Muscle layer of colon (tissue), 2 donors: ENCODE data around the gene HYPK.

Source experiments
- H3K27ac ChIP-seq: one replicate; pipeline ENCODE4 v1.7.0; 2013; ENCODE audit warnings: low read depth, mild to moderate bottlenecking, low read length, moderate library complexity
- H3K27me3 ChIP-seq, 2 donors: one replicate each; pipeline ENCODE4 v1.7.0; 2013; ENCODE audit warnings: low read length in 2 of 2, mild to moderate bottlenecking in 2 of 2; ENCODE audit not compliant: insufficient read depth in 2 of 2, control insufficient read depth in 1 of 2
- H3K36me3 ChIP-seq: one replicate; pipeline ENCODE4 v1.7.0; 2013; ENCODE audit warnings: mild to moderate bottlenecking, low read length; ENCODE audit not compliant: insufficient read depth
- H3K4me1 ChIP-seq: one replicate; pipeline ENCODE4 v1.7.0; 2013; ENCODE audit warnings: mild to moderate bottlenecking, low read length; ENCODE audit not compliant: insufficient read depth
- H3K4me3 ChIP-seq, 2 donors: one replicate each; pipeline ENCODE4 v1.7.0; 2013; ENCODE audit warnings: low read length in 2 of 2, low read depth in 1 of 2, mild to moderate bottlenecking in 1 of 2, moderate library complexity in 1 of 2
- H3K9ac ChIP-seq: one replicate; pipeline ENCODE4 v1.7.0; 2013; ENCODE audit warnings: low read length
- H3K9me3 ChIP-seq: one replicate; pipeline ENCODE4 v1.7.0; 2013; ENCODE audit warnings: mild to moderate bottlenecking, low read length
- donor health status: abdominal sarcoma.
- donor health status: Adenocarcinoma of cecum.

HYPK gene

GRCh38 chr15:43776718-43777266, 23.6 kb upstream of the HYPK start, which contains the start of gene ELL3:
Gene ELL3, minus strand, starts transcription at chr15:43776966. Its CDS starts 65 bp downstream, at chr15:43776901.
- peaks cover 7% of the 10 kb centered on the region for H3K4me1 ChIP-seq
- no peaks in the 10 kb centered on the region for H3K9me3 ChIP-seq
- peak within 1 kb of the TSS; percentile 81 for H3K27ac ChIP-seq
- H3K27me3 ChIP-seq, result no peaks in the 10 kb centered on the region
- peak within 1 kb of the TSS; percentile 67 for H3K9ac ChIP-seq
- peaks cover 14% of the 10 kb centered on the region for H3K36me3 ChIP-seq
- H3K4me3 ChIP-seq, result peak within 1 kb of the TSS; percentile 60 to 69

DNA sequence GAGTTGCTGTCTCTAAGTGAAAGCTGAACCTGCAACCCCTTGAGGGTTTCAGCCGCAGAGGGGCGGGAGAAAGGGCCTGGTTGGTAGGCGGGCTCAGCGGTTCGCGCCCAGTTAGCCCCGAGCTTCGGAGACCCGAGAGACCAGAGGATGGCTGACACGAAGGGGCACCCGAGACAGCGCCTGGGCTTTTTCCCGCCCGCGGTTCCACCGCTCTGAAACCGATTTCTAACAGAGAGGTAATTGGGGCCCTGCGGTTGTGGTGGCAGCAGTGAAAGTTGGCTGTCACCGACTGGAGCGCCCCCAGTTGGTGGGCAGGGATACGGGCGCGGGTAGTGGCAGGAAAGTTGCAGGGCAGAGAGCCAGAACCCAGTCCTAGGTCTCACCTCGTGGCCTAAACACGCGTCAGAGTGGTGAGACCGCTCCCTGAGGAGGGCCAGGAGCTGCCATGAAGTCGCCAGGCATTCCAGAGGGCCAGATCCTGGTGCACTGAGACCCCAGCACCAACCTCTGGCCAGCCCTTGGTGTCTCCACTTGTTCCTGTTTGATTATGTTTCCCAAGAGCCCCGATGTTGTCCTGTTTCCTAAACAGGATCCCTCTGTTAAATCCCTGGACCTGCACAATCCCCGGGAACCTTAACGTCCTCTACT, 23.0 kb upstream of the HYPK start:
- peaks cover 7% of the 10 kb centered on the region for H3K4me1 ChIP-seq
- no peaks in the 10 kb centered on the region for H3K27me3 ChIP-seq
- H3K9me3 ChIP-seq, result no peaks in the 10 kb centered on the region
- H3K4me3 ChIP-seq, result peak overlapping the region; percentile 60 to 69
- peak overlapping the region; percentile 67 for H3K9ac ChIP-seq
- H3K27ac ChIP-seq, result peak overlapping the region; percentile 81
- H3K36me3 ChIP-seq, result peaks cover 8% of the 10 kb centered on the region

DNA sequence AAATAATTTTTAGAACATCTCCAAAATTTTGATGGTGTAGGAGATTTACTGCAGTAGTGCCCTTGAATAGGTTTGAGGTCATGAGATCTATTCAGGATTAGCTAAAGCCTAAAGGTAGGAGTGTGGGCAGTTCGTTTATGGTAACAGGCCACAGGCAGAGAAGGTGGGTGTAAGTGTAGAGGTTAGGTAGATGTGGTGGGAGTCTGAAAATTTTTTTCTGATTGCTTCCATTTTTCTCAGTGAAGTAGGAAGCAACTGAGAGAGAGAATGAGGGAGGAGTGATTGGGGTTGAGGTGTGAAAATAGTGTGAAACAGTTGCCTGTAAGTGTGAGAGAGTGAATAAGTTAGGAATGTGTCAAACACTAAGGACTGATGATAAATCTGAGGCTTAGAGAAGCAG, 21.4 kb upstream of the HYPK start:
- Histone ChIP-seq H3K36me3 (no peaks in the 10 kb centered on the region), H3K9ac (no peak overlapping the region), H3K9me3 (no peaks in the 10 kb centered on the region), H3K27ac (no peak overlapping the region), H3K4me3 (no peak overlapping the region), H3K27me3 (no peaks in the 10 kb centered on the region), H3K4me1 (peaks cover 7% of the 10 kb centered on the region)

- no peaks in the 10 kb centered on the region for H3K27me3 ChIP-seq
- H3K9me3 ChIP-seq, result no peaks in the 10 kb centered on the region
- H3K36me3 ChIP-seq, result peaks cover 14% of the 10 kb centered on the region
- no peak overlapping the region for H3K4me3 ChIP-seq
- H3K4me1 ChIP-seq, result peaks cover 14% of the 10 kb centered on the region
- no peak overlapping the region for H3K9ac ChIP-seq
- H3K27ac ChIP-seq, result no peak overlapping the region
These were observed 11.0 kb upstream of the HYPK start for GRCh38 chr15:43789409-43789808.

DNA sequence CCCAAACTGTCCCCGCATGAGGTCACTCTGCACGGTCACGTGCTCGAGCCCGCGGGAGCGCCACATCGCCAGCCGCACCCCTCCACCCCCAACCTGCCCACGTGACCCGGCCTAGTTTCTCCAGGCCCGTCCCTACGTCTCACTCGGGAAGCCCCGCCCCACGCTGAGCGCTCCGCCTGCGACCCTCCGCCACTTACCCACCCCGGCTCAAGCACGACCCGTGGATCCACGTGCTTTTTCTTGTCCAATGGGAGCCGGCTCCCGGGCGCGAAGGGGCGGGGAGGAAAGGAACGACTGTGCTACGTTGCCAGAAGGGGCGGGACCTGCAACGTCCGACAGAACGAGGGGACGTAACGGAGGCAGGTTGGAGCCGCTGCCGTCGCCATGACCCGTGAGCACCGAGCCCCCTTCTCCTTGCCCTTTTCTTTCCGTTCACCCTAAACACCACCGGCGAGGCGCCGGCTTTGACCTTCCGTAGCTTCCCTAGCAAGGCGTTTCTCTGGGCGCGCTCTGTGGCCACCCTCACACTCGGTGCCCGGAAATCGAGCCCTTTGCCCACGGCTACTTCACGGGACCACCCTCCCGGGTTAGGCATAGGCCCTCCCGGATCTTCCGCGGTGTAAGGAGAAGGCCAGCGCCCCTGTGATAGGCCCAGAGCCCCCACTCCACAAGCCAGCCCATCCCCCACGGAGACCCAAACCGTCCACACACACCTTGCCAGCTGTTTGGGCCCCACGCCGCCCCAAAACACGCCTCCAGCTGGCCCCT, 8.2 kb upstream of the HYPK start, which contains the start of gene SERF2:
TSS of gene SERF2 (plus strand) at position 328 of the 768 bp plus-strand sequence. CDS start at position 385, 57 bp downstream.
- Histone ChIP-seq H3K27me3 (no peaks in the 10 kb centered on the region), H3K27ac (peak within 1 kb of the TSS; percentile 100), H3K36me3 (peaks cover 41% of the 10 kb centered on the region), H3K4me3 (peak within 1 kb of the TSS; percentile 97 to 100), H3K4me1 (peaks cover 31% of the 10 kb centered on the region), H3K9ac (peak within 1 kb of the TSS; percentile 96), H3K9me3 (no peaks in the 10 kb centered on the region)

GRCh38 chr15:43792761-43793476, 7.5 kb upstream of the HYPK start:
- Histone ChIP-seq H3K27me3 (no peaks in the 10 kb centered on the region), H3K36me3 (peaks cover 42% of the 10 kb centered on the region), H3K4me3 (peak overlapping the region; percentile 97 to 100), H3K9ac (peak overlapping the region; percentile 96), H3K9me3 (no peaks in the 10 kb centered on the region), H3K27ac (peak overlapping the region; percentile 100), H3K4me1 (peaks cover 31% of the 10 kb centered on the region)

GRCh38 chr15:43793647-43794046, 6.8 kb upstream of the HYPK start:
- Histone ChIP-seq H3K27ac (peak overlapping the region; percentile 100), H3K27me3 (no peaks in the 10 kb centered on the region)

DNA sequence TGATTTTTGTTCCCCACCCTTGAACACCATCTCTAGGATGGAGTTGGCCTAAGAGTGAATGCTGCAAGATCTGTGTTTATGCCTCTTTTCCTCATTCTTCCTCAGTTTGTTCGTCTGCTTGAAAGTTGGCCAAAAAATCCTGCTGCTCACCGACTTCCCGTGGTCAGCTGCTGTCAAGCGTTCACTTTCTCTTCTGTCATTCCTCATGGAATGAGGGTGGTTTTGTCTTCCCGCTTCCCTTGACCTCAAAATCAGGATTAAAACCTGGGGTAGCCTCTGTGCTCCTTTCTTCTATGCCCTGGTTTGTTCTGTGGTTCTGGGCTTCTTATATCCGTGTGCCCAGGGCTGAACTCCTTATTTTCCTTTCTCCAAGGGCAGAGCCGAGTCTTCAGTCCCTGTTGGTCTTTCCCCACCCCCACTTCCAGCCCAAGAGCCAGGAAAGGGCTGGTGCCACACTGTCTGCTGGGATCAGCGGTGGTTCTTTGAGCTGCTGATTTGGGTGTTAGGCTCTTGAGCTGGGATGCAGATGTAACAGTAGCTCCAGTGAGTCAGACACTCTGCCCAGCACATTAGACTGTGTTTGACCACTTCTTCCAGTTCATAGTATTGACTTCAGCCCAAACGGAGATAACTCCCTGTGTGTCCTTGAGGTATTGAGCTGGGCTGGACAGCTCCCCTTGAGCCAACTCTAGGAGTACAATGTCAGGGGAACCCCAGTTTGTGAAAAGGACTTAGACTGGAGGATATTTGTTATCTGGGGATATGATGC, 5.9 kb upstream of the HYPK start:
- Histone ChIP-seq H3K27ac (no peak overlapping the region), H3K9me3 (no peaks in the 10 kb centered on the region), H3K36me3 (peaks cover 52% of the 10 kb centered on the region), H3K4me3 (peak overlapping the region in 1 of 2 donors; percentile 3), H3K4me1 (peaks cover 31% of the 10 kb centered on the region), H3K9ac (no peak overlapping the region), H3K27me3 (no peaks in the 10 kb centered on the region)

More at GRCh38 chr15:43793647-43794046, 6.8 kb upstream of the HYPK start:
- Histone ChIP-seq H3K9me3 (no peaks in the 10 kb centered on the region), H3K4me1 (peaks cover 31% of the 10 kb centered on the region), H3K9ac (peak overlapping the region; percentile 96), H3K36me3 (peaks cover 44% of the 10 kb centered on the region), H3K4me3 (peak overlapping the region; percentile 97 to 100)

DNA sequence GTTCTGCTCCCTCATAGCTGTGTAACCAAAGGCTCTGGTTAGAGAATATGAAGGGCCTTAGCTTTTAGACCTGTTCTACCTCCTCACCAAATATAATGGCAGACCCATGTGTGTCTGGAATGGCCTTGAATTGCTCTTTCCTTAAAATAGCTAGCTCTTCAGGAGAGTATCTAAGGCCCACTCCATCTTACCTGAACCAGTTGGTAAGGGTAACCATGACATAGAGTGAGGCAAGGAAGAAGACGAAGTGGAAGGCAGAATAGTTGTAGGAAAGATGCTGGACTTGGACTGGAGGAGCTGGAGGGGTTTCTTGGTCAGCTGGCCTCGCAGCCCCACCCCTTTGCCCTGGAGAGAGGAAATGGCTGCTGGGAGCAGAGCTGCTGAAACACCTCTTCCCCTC, 5.2 kb upstream of the HYPK start:
- Histone ChIP-seq H3K4me1 (peaks cover 39% of the 10 kb centered on the region), H3K9ac (no peak overlapping the region), H3K9me3 (no peaks in the 10 kb centered on the region), H3K4me3 (no peak overlapping the region), H3K27me3 (no peaks in the 10 kb centered on the region), H3K27ac (no peak overlapping the region), H3K36me3 (peaks cover 55% of the 10 kb centered on the region)

DNA sequence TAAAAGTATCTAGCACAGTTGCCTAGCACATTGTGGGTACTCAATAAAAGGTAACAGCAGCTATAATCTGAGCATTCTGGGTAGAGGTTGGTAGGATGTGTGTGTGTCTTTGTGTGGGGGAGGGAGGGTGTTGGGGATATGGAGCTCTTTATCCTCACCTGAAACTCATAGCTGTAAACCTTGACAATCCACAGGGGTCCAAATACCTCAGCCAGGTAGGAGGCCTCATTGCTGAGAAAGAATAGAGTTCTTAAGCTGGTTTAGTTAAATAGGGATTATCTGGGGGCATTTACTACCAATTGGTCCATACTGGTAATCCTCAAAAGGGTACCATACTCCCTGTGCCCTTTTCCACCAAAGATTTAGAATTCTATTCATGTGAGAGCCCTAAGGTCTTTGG, 4.4 kb upstream of the HYPK start:
- peaks cover 40% of the 10 kb centered on the region for H3K4me1 ChIP-seq
- H3K9me3 ChIP-seq, result no peaks in the 10 kb centered on the region
- H3K27ac ChIP-seq, result no peak overlapping the region
- H3K27me3 ChIP-seq, result no peaks in the 10 kb centered on the region
- no peak overlapping the region for H3K9ac ChIP-seq
- no peak overlapping the region for H3K4me3 ChIP-seq
- H3K36me3 ChIP-seq, result peaks cover 55% of the 10 kb centered on the region
